Suprapubic skin (tissue), 4 donors: ENCODE results near the gene GUCA2A. TPM values are rescaled to one million over a fixed set of nuclear protein-coding genes. Genes with fewer than 3 reads are reported as not detected.

Experiments used
- DNase-seq, 2 donors: peaks; one replicate each; pipeline ENCODE4 v3.0.0-alpha.2; 2019; ENCODE audit warnings: low spot score in 2 of 2
- H3K27ac ChIP-seq: fragments of 200-600 bp; sonication (generic); one replicate; pipeline ENCODE4 v1.5.1; 2019
- H3K27me3 ChIP-seq: fragments of 200-600 bp; sonication (generic); one replicate; pipeline ENCODE4 v1.5.1; 2019
- H3K36me3 ChIP-seq: fragments of 200-600 bp; sonication (generic); one replicate; pipeline ENCODE4 v1.5.1; 2019
- H3K4me1 ChIP-seq: fragments of 200-600 bp; sonication (generic); one replicate; pipeline ENCODE4 v1.5.1; 2019
- H3K4me3 ChIP-seq: fragments of 200-600 bp; sonication (generic); one replicate; pipeline ENCODE4 v1.5.1; 2019; ENCODE audit warnings: mild to moderate bottlenecking
- H3K9me3 ChIP-seq: fragments of 200-600 bp; sonication (generic); one replicate; pipeline ENCODE4 v1.5.1; 2019
- CTCF ChIP-seq, 2 donors: fragments of 200-600 bp in 1 of 2; fragments of 450-650 bp in 1 of 2; sonication (generic) in 1 of 2; IDR thresholded peaks; one replicate each; pipeline ENCODE4 v1.5.1; 2016 to 2019; ENCODE audit warnings: antibody characterized with exemption in 2 of 2, mild to moderate bottlenecking in 1 of 2, moderate library complexity in 1 of 2
- EP300 ChIP-seq: sonication (generic); formaldehyde crosslinking; IDR thresholded peaks from one replicate; pipeline ENCODE4 v1.6.1; 2017; ENCODE audit warnings: antibody characterized with exemption
- POLR2A ChIP-seq, 2 donors: fragments of 450-650 bp; IDR thresholded peaks; one replicate each; pipeline ENCODE4 v1.6.1; 2017; ENCODE audit warnings: antibody characterized with exemption in 2 of 2, mild to moderate bottlenecking in 2 of 2, moderate library complexity in 2 of 2
- POLR2AphosphoS5 ChIP-seq, 3 donors: sonication (generic); formaldehyde crosslinking; IDR thresholded peaks; one replicate each; pipeline ENCODE4 v1.6.1; 2017; ENCODE audit warnings: antibody characterized with exemption in 3 of 3
- WGBS: methylation state at CpG from one replicate; pipeline ENCODE4 v1.1.5; 2018; 5-methylcytosine and 5-hydroxymethylcytosine counted together
- total RNA-seq, 4 donors: library from RNA; depleted of rRNA; stranded (reverse); fragments of >200 nt; gene quantifications; one replicate each; pipeline ENCODE4 v1.1.0, GENCODE V29; 2016

GUCA2A gene
- total RNA-seq, 4 donors from 2014 or later = 1.4 TPM; not detected in 3

- no peaks in the 10 kb centered on the region for H3K36me3 ChIP-seq
- TF ChIP-seq POLR2AphosphoS5 (IDR thresholded peaks at IDR 0.05) = no peak
- no peak for TF ChIP-seq CTCF (IDR thresholded peaks at IDR 0.05)
- TF ChIP-seq POLR2A (IDR thresholded peaks at IDR 0.05) = no peak
- no peak for TF ChIP-seq EP300
- no peaks in the 10 kb centered on the region for H3K9me3 ChIP-seq
- no peak overlapping the region for H3K27ac ChIP-seq
- H3K4me3 ChIP-seq = no peak overlapping the region
- 97% methylated on average over 2 of the region's 2 CpGs for WGBS
- no peak for DNase-seq
- peaks cover 27% of the 10 kb centered on the region for H3K27me3 ChIP-seq
- peaks cover 4% of the 10 kb centered on the region for H3K4me1 ChIP-seq
Observed at GRCh38 chr1:42140191-42140590, 24.4 kb downstream of the GUCA2A start.

GRCh38 chr1:42139444-42139843 is 25.1 kb downstream of the GUCA2A start:
- Histone ChIP-seq H3K27ac (no peak overlapping the region), H3K9me3 (no peaks in the 10 kb centered on the region), H3K4me3 (no peak overlapping the region), H3K36me3 (no peaks in the 10 kb centered on the region), H3K27me3 (peaks cover 19% of the 10 kb centered on the region), H3K4me1 (peaks cover 4% of the 10 kb centered on the region)
- no peak for DNase-seq
- WGBS = 69% methylated on average over 3 of the region's 3 CpGs
- TF ChIP-seq POLR2A (IDR thresholded peaks at IDR 0.05) = no peak
- TF ChIP-seq EP300 = no peak
- no peak for TF ChIP-seq POLR2AphosphoS5 (IDR thresholded peaks at IDR 0.05)
- no peak for TF ChIP-seq CTCF (IDR thresholded peaks at IDR 0.05)

DNA sequence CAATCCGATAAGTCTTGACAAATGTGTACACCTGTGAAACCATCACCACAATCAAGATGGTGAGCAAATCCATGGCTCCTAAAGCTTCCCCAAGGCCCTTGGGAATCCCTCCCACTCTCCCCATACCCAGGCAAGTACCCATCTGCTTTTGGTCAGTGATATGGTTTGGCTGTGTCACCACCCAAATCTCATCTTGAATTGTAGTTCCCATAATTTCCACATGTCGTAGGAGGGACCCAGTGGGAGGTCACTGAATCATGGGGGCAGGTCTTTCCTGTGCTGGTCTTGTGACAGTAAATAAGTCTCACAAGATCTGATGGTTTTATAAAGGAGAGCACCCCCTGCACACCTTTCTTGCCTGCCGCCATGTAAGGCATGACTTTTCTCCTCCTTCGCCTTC is 26.0 kb downstream of the GUCA2A start:
- H3K4me1 ChIP-seq = peaks cover 4% of the 10 kb centered on the region
- WGBS = 90% methylated on average over 4 of the region's 4 CpGs
- H3K36me3 ChIP-seq = no peaks in the 10 kb centered on the region
- no peak overlapping the region for H3K27ac ChIP-seq
- DNase-seq = no peak
- TF ChIP-seq EP300 = no peak
- H3K9me3 ChIP-seq = no peaks in the 10 kb centered on the region
- no peak overlapping the region for H3K4me3 ChIP-seq
- peaks cover 15% of the 10 kb centered on the region for H3K27me3 ChIP-seq

DNA sequence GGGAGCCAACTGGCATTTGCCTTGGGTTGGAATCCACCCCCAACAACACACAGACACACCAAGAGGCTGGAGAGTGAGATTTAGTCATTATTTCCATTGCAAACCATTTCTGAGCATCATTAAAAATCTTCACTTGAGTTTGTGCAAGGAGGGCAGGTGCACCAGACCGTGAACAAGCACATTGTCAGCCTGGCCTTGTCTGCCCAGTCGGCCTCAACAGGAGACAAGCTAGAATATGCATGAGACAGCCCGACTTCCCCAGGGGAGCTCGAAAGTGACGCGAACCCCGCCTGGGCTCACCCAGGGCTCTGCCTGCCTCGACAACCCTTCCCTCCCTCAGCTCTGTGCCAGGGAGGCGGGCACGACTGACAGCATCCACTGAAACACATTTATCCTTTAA is 26.8 kb downstream of the GUCA2A start:
- no peaks in the 10 kb centered on the region for H3K4me1 ChIP-seq
- H3K27ac ChIP-seq = no peak overlapping the region
- no peaks in the 10 kb centered on the region for H3K36me3 ChIP-seq
- H3K9me3 ChIP-seq = no peaks in the 10 kb centered on the region
- TF ChIP-seq POLR2A (IDR thresholded peaks at IDR 0.05) (no peak), POLR2AphosphoS5 (IDR thresholded peaks at IDR 0.05) (no peak), CTCF (IDR thresholded peaks at IDR 0.05) (no peak), EP300 (no peak)
- no peak overlapping the region for H3K4me3 ChIP-seq
- DNase-seq = no peak
- 64% methylated on average over 10 of the region's 10 CpGs for WGBS
- H3K27me3 ChIP-seq = peaks cover 15% of the 10 kb centered on the region

DNA sequence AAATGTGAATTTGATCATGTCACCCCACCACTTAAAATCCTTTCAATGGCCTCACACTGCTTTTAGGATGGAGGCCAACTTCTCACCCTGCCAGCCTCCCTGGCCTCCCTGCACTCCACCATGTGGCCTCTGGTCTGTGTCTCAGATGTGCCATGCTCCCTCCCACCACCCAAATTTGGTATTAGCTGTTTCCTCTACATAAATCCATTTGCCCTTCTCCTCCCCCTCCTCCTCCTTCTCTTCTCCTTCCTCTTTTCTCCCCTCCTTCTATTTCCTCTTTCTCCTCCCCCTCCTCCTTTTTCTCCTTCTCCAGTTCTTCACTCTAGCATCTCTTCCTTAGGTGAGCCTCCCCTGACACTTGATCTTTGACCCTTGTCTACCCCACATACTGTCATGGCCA is 28.1 kb downstream of the GUCA2A start:
- TF ChIP-seq POLR2A (IDR thresholded peaks at IDR 0.05) (no peak), EP300 (no peak)
- Histone ChIP-seq H3K4me1 (no peaks in the 10 kb centered on the region), H3K36me3 (no peaks in the 10 kb centered on the region), H3K9me3 (no peaks in the 10 kb centered on the region), H3K27ac (no peak overlapping the region), H3K4me3 (no peak overlapping the region), H3K27me3 (peaks cover 6% of the 10 kb centered on the region)
- DNase-seq = no peak

DNA sequence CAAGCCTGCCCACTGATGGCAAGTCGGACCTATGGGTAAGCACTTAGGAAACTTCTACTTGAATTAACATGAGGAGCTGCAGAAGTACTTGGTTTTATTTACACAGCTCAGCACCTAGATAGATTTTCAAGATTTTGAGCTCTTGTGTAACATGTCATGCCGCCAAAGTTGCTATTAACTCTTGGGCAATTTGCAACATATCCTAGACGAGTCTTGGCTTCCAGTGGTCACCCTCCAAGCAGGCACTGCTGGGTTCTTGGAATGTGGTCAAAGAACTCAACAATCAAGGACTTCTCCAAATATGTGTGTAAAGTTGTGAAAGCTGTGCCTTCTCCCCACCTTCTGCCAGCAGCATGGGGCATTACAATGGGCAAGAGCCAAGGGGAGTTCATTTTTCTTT is 29.1 kb downstream of the GUCA2A start:
- DNase-seq = no peak
- no peak overlapping the region for H3K27ac ChIP-seq

More for the DNA sequence above, 29.1 kb downstream of the GUCA2A start:
- Histone ChIP-seq H3K36me3 (no peaks in the 10 kb centered on the region), H3K9me3 (no peaks in the 10 kb centered on the region), H3K4me3 (no peak overlapping the region), H3K4me1 (no peaks in the 10 kb centered on the region), H3K27me3 (peaks cover 5% of the 10 kb centered on the region)
- 65% methylated on average over 3 of the region's 3 CpGs for WGBS
- TF ChIP-seq POLR2A (IDR thresholded peaks at IDR 0.05) (no peak), EP300 (no peak), POLR2AphosphoS5 (IDR thresholded peaks at IDR 0.05) (no peak), CTCF (IDR thresholded peaks at IDR 0.05) (no peak)
